Activated naive CD8-positive, alpha-beta T cell treated with anti-CD3 and anti-CD28 coated beads for 36 hours (primary cell): ENCODE results near the gene ZNF160. TPM values are rescaled to one million over a fixed set of nuclear protein-coding genes. Genes with fewer than 3 reads are reported as not detected.

Source experiments
- total RNA-seq, 2 experiments: library from RNA; stranded (reverse); gene quantifications; one replicate each; pipeline ENCODE4 v1.2.3, GENCODE V29; 2021

The ZNF160 gene
- total RNA-seq, 2 experiments from 2014 or later, result 22.6 to 27.4 TPM

Other genes starting within 250 kb of the ZNF160 start
- 10 to 100 TPM; 13.9 to 15.1 TPM for gene ZNF468, start 245.8 kb downstream of the ZNF160 start, total RNA-seq
- 1 to 10 TPM; 4.9 to 7.1 TPM for gene ZNF320, start 205.8 kb downstream of the ZNF160 start, total RNA-seq
- gene ZNF888, start 180.0 kb downstream of the ZNF160 start, total RNA-seq, result 1 to 10 TPM; 5.1 to 6.1 TPM
- 10 to 100 TPM; 11.1 to 12.0 TPM for gene ZNF816, start 140.5 kb downstream of the ZNF160 start, total RNA-seq
- not detected for gene ERVV-1, start 89.5 kb downstream of the ZNF160 start, total RNA-seq
- not detected for gene ERVV-2, start 58.7 kb downstream of the ZNF160 start, total RNA-seq
- 1 to 10 TPM; 1.5 to 1.8 TPM for gene ZNF415, start 29.5 kb upstream of the ZNF160 start, total RNA-seq
- gene ZNF347, start 55.6 kb upstream of the ZNF160 start, total RNA-seq, result 1 to 10 TPM; 7.0 to 8.6 TPM
- 1 to 10 TPM; 6.6 to 6.7 TPM for gene ZNF665, start 89.9 kb upstream of the ZNF160 start, total RNA-seq
- 10 to 100 TPM in 1 of 2 experiments, 1 to 10 TPM in 1; 9.5 to 11.4 TPM for gene ZNF677, start 151.5 kb upstream of the ZNF160 start, total RNA-seq
- not detected for gene VN1R2, start 154.9 kb upstream of the ZNF160 start, total RNA-seq
- not detected for gene VN1R4, start 164.3 kb upstream of the ZNF160 start, total RNA-seq
- gene ZNF845, start 230.3 kb upstream of the ZNF160 start, total RNA-seq, result 1 to 10 TPM; 6.7 to 7.3 TPM